H54 (cell line): ENCODE results near the gene FCHSD2.
"Not testable (repeated sequence)": the region's sequence is repeated elsewhere in the genome, so short reads cannot be mapped to it uniquely, and the experiment has no call there.

Source experiments
- DNase-seq: peaks from one replicate; pipeline ENCODE4 v3.0.0; 2011; ENCODE audit warnings: low spot score, mixed read lengths; ENCODE audit not compliant: insufficient read length
- FAIRE-seq: peaks from 3 replicates; lab custom pipeline; 2011; peaks lifted over from hg19 to GRCh38; lab: Jason Lieb, UNC
- POLR2A ChIP-seq: IDR thresholded peaks from 2 replicates; pipeline ENCODE4 v1.6.1; 2011; ENCODE audit warnings: low read depth, mild to moderate bottlenecking, low read length

The FCHSD2 gene

GRCh38 chr11:73106347-73106746 is 35.8 kb downstream of the FCHSD2 start:
- TF ChIP-seq POLR2A = no peak
- no peak for FAIRE-seq
- no peak for DNase-seq

GRCh38 chr11:73100578-73100977 is 41.5 kb downstream of the FCHSD2 start:
- DNase-seq (no peak), FAIRE-seq (no peak)
- no peak for TF ChIP-seq POLR2A

- DNase-seq = no peak
- FAIRE-seq = peak; percentile 75
- no peak for TF ChIP-seq POLR2A
These were observed 42.4 kb downstream of the FCHSD2 start for GRCh38 chr11:73099512-73100266.

DNA sequence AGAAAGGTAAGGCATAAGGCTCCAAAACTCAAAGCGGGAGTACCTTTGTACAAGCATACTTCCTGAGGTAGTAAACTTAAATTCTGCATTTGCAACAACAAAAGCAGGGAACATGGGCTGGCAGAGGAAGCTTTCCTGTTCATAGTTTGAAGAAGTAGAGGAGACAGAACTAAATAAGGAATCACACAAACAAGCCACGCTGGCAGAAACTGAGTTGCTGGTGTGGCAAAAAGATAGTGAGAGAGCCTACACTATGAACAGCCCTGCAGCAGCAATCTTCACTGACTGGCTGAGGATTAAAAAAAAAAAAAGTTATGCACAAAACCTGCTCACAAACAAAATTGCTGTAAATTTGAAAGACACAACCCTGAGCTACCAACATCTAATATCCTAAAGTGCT is 46.5 kb downstream of the FCHSD2 start:
- TF ChIP-seq POLR2A = no peak
- FAIRE-seq (no peak), DNase-seq (no peak)

DNA sequence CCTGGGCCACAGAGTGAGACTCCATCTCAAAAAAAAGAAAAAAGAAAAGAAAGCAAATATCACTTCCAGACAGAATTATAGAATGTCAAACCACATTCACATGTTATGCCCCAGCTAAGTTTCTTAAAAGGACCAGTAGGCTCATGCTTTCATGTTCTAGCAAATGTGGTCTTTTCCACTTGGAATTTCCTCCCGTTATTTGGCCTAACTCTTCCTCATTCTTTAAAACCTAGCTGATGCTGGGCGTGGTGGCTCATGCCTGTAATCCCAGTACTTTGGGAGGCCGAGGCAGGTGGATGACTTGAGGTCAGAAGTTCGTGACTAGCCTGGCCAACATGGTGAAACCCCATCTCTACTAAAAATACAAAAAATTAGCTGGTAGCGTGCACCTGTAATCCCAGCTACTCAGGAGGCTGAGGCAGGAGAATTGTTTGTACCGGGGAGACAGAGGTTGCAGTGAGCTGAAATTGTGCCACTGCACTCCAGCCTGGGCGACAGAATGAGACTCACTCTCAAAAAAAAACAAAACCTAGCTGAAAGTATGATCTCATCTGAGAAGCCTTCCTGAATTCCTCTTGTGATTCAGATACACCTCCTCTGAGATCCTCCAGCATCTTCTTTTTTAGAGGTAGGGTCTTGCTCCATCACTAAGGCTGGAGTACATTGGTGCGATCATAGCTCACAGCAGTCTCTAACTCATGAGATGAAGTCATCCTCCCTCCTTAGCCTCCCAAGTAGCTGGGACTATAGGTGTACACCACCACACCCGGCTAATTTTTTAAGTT is 50.4 kb downstream of the FCHSD2 start:
- DNase-seq (no peak), FAIRE-seq (no peak)
- TF ChIP-seq POLR2A = no peak

- no peak for TF ChIP-seq POLR2A
- FAIRE-seq (peak; percentile 68), DNase-seq (no peak)
These were observed 54.4 kb downstream of the FCHSD2 start for GRCh38 chr11:73087730-73088129.

DNA sequence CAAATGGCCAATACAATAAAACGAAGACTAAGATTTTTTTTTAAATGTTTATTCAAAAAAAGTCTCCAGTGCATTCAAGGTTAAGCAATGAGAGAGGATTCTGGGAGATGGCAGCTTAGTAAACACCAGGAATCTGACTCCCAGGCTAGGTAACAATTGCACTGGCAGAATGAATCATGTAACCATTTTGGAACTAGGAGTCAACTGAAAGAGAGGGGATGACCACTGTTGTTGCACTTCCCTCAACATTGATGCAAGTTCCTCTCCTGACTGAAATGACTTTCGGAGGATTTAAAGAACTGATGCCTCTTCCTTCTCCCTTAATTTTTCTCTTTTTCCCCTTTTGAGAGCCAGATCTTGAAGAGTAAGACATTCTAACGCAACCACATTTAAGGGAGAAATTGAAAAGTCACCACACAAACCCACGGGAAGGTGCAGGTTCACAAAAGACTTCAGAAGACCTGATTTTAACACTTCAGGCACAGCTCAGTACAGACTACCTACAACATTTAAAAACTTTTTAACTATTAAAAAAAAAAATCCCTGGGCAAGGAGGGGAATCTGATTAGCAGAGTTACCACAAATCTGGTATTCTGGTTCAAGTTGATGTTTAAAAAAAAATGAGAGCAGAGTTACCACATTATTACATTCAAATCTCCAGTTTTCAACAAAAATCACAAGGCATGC is 56.8 kb downstream of the FCHSD2 start:
- TF ChIP-seq POLR2A = no peak
- DNase-seq (no peak), FAIRE-seq (peak; percentile 76)

DNA sequence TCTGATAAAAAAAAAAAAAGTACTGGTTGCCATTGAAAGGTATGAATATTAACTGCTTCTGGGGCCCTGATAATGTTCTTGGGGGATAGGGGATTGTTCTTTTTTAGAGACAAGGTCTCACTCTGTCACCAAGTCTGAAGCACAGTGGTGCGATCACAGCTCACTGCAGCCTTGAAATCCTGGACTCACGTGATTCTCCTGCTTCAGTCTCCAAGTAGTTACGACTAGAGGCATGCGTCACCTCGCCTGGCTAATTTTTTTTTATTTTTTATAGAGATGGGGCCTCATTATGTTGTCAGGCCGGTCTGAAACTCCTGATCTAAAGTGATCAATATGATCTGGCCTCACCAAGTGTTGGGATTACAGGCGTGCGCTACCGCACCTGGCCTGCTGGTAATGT is 63.5 kb downstream of the FCHSD2 start:
- no peak for TF ChIP-seq POLR2A
- DNase-seq = no peak
- FAIRE-seq = no peak

- FAIRE-seq (peak; percentile 58), DNase-seq (no peak)
- TF ChIP-seq POLR2A = no peak
These were observed 64.7 kb downstream of the FCHSD2 start for GRCh38 chr11:73077454-73077853.

DNA sequence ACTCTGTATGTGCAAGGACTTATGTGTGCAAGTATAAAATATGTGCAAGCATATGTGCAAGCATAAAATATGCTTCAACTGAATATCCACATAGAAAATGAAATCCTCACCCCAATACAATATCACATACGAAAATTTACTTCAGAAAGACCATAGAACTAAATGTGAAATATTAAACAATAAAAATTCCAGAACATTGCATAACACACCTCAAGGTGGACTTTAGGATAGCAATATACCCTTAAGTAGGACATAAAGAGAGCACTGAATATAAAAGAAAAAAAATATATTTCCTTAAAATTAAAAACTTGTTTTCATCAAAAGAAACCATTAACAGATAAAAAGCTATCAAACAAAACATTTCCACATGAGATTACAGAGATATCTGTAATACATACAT is 67.8 kb downstream of the FCHSD2 start:
- FAIRE-seq (no peak), DNase-seq (no peak)
- no peak for TF ChIP-seq POLR2A

- FAIRE-seq = peak; percentile 87
- TF ChIP-seq POLR2A = no peak
These were observed 69.1 kb downstream of the FCHSD2 start for GRCh38 chr11:73072935-73073481.

GRCh38 chr11:73070653-73071052 is 71.5 kb downstream of the FCHSD2 start:
- TF ChIP-seq POLR2A = no peak
- FAIRE-seq (peak; percentile 27), DNase-seq (no peak)

More at GRCh38 chr11:73072935-73073481, 69.1 kb downstream of the FCHSD2 start:
- DNase-seq = no peak

DNA sequence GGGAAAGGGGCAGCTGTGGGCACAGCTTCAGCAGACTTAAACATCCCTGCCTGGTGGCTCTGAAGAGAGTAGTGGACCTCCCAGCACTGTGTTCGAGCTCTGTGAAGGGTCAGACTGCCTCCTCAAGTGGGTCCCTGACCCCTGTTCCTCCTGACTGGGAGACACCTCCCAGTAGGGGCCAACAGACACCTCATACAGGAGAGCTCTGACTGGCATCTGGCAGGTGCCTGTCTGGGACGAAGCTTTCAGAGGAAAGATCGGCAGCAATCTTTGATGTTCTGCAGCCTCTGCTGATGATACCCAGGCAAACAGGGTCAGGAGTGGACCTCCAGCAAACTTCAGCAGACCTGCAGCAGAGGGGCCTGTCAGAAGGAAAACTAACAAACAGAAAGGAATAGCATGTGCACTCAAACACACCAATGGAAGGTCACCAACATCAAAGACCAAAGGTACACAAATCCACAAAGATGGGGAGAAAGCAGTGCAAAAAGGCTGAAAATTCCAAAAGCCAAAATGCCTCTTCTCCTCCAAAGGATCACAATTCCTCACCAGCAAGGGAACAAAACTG is 80.2 kb downstream of the FCHSD2 start:
- not testable (repeated sequence) for FAIRE-seq, DNase-seq

- not testable (repeated sequence) for DNase-seq, FAIRE-seq
These were observed 80.7 kb downstream of the FCHSD2 start for GRCh38 chr11:73061434-73061833.
